ENCODE results near the gene UBC.

- TF ChIP-seq CTCF (IDR thresholded peaks at IDR 0.05 in 2 of 3, conservative IDR thresholded peaks at IDR 0.05 in 1 of 3; ENCODE audit: borderline replicate concordance in 1 of 3, insufficient read depth in 1 of 3, low read depth in 2 of 3, low read length in 2 of 3) (no peak), ATF3 (IDR thresholded peaks at IDR 0.05) (no peak), ZBTB33 (IDR thresholded peaks at IDR 0.05; ENCODE audit: extremely low read depth, insufficient replicate concordance, low read length) (no peak), CEBPB (IDR thresholded peaks at IDR 0.05; ENCODE audit: low read depth) (no peak), JUND (IDR thresholded peaks at IDR 0.05) (no peak), POLR2AphosphoS5 (IDR thresholded peaks at IDR 0.05; ENCODE audit: low read depth, low read length) (no peak), POLR2A (IDR thresholded peaks at IDR 0.05; ENCODE audit: borderline replicate concordance, extremely low read depth, insufficient read depth, insufficient read length) (no peak), YY1 (IDR thresholded peaks at IDR 0.05; ENCODE audit: extremely low read depth, insufficient replicate concordance, low read depth, low read length) (no peak), ZNF274 (IDR thresholded peaks at IDR 0.05; ENCODE audit: low read depth, low read length) (no peak), MAX (IDR thresholded peaks at IDR 0.05) (no peak), ZFX (IDR thresholded peaks at IDR 0.05) (no peak), REST (IDR thresholded peaks at IDR 0.05; ENCODE audit: low read depth) (no peak)
Measured at GRCh38 chr12:124872068-124872719, 42.3 kb downstream of the UBC start.
